ENCODE results near the gene MALT1.

The MALT1 gene

DNA sequence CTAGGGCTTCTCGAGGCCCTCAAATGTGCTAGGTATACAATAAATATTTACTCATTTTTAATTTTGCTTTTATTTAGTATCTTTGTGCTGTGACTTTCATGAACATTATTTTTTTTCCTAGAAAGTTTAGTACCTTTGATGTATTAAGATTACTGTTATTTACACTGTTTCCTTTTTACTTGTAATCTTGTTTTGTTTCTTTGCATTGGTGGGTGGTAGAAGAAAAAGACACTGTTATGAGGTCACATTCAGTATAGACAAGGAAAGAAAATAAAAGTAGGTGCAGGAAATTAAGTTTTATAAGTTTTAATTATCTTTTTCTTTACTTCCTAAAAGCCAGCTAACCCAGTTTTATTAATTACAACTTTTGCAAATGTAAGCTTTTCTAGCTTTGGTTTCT is 23.0 kb downstream of the MALT1 start:
- no peaks in the 10 kb centered on the region; the same call in 1 of the 2 replicates for H4K20me1 ChIP-seq (ENCODE audit: insufficient read depth, low read length)
- no peak overlapping the region for H3K9ac ChIP-seq (ENCODE audit: low read length)
- no peaks in the 10 kb centered on the region for H3K4me1 ChIP-seq (ENCODE audit: low read length)
- no peak overlapping the region for H3K27ac ChIP-seq (ENCODE audit: low read length)
- H3K36me3 ChIP-seq (replicated peaks; ENCODE audit: low read depth, low read length): peaks cover 39% of the 10 kb centered on the region
- no peaks in the 10 kb centered on the region for H3K9me3 ChIP-seq (ENCODE audit: insufficient read depth, low read length)
- TF ChIP-seq, protein P1, sequence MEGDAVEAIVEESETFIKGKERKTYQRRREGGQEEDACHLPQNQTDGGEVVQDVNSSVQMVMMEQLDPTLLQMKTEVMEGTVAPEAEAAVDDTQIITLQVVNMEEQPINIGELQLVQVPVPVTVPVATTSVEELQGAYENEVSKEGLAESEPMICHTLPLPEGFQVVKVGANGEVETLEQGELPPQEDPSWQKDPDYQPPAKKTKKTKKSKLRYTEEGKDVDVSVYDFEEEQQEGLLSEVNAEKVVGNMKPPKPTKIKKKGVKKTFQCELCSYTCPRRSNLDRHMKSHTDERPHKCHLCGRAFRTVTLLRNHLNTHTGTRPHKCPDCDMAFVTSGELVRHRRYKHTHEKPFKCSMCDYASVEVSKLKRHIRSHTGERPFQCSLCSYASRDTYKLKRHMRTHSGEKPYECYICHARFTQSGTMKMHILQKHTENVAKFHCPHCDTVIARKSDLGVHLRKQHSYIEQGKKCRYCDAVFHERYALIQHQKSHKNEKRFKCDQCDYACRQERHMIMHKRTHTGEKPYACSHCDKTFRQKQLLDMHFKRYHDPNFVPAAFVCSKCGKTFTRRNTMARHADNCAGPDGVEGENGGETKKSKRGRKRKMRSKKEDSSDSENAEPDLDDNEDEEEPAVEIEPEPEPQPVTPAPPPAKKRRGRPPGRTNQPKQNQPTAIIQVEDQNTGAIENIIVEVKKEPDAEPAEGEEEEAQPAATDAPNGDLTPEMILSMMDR (IDR thresholded peaks at IDR 0.05; ENCODE audit: low read depth, low read length): no peak
- no peak for TF ChIP-seq EZH2phosphoT487 (IDR thresholded peaks at IDR 0.05; ENCODE audit: low read depth)
- no peak overlapping the region for H3K4me2 ChIP-seq (ENCODE audit: low read length)
- H2AFZ ChIP-seq (ENCODE audit: low read depth, low read length): no peak overlapping the region
- 0 out of 2 replicates have a peak, but pooled peaks cover 2% of the 10 kb centered on the region for H3K79me2 ChIP-seq (ENCODE audit: low read length)
- H3K4me3 ChIP-seq (ENCODE audit: low read length): no peak overlapping the region
- no peaks in the 10 kb centered on the region for H3K27me3 ChIP-seq (ENCODE audit: low read depth, low read length)

- no peak for TF ChIP-seq EZH2phosphoT487 (IDR thresholded peaks at IDR 0.05; ENCODE audit: low read depth)
- Histone ChIP-seq H3K4me1 (ENCODE audit: low read length) (no peaks in the 10 kb centered on the region), H3K4me2 (ENCODE audit: low read length) (no peak overlapping the region), H3K4me3 (ENCODE audit: low read length) (no peak overlapping the region), H2AFZ (ENCODE audit: low read depth, low read length) (no peak overlapping the region), H4K20me1 (ENCODE audit: insufficient read depth, low read length) (no peaks in the 10 kb centered on the region), H3K9me3 (ENCODE audit: insufficient read depth, low read length) (no peaks in the 10 kb centered on the region), H3K9ac (ENCODE audit: low read length) (no peak overlapping the region), H3K27me3 (ENCODE audit: low read depth, low read length) (no peaks in the 10 kb centered on the region), H3K36me3 (replicated peaks; ENCODE audit: low read depth, low read length) (peaks cover 34% of the 10 kb centered on the region), H3K79me2 (ENCODE audit: low read length) (0 out of 2 replicates have a peak, but pooled peaks cover 2% of the 10 kb centered on the region), H3K27ac (ENCODE audit: low read length) (no peak overlapping the region)
Observed at GRCh38 chr18:58694720-58695468, 23.6 kb downstream of the MALT1 start.

DNA sequence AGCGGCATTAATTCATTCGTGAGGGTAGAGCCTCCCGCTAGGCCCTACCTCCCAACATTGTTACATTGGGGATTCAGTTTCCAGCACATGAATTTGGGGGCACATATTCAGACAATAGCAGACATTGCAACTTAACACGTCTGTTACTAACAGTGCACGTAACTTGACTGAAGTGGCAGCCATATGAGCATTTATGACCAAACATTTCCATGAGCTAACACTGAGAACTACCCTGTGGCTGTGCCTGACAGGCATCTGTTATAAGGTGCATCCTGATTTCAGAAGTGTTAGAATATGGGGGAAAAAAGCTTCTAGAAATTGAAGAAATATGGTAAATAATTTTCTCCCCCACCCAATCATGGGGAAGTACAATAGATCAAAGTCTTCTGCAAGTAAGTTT is 24.5 kb downstream of the MALT1 start:
- H3K4me2 ChIP-seq (ENCODE audit: low read length): no peak overlapping the region
- H3K36me3 ChIP-seq (replicated peaks; ENCODE audit: low read depth, low read length): peaks cover 31% of the 10 kb centered on the region
- H3K9ac ChIP-seq (ENCODE audit: low read length): no peak overlapping the region
- H3K4me1 ChIP-seq (ENCODE audit: low read length): no peaks in the 10 kb centered on the region
- no peak overlapping the region for H3K27ac ChIP-seq (ENCODE audit: low read length)
- H3K79me2 ChIP-seq (ENCODE audit: low read length): 0 out of 2 replicates have a peak, but pooled peaks cover 2% of the 10 kb centered on the region
- no peak overlapping the region for H3K4me3 ChIP-seq (ENCODE audit: low read length)
- H4K20me1 ChIP-seq (ENCODE audit: insufficient read depth, low read length): no peaks in the 10 kb centered on the region
- TF ChIP-seq EZH2phosphoT487 (IDR thresholded peaks at IDR 0.05; ENCODE audit: low read depth): no peak
- no peaks in the 10 kb centered on the region for H3K27me3 ChIP-seq (ENCODE audit: low read depth, low read length)
- H3K9me3 ChIP-seq (ENCODE audit: insufficient read depth, low read length): no peaks in the 10 kb centered on the region
- no peak overlapping the region for H2AFZ ChIP-seq (ENCODE audit: low read depth, low read length)

- Histone ChIP-seq H3K36me3 (replicated peaks; ENCODE audit: low read depth, low read length) (peaks cover 36% of the 10 kb centered on the region), H3K4me3 (ENCODE audit: low read length) (no peak overlapping the region), H3K4me1 (ENCODE audit: low read length) (no peaks in the 10 kb centered on the region), H3K9ac (ENCODE audit: low read length) (no peak overlapping the region), H3K27ac (ENCODE audit: low read length) (no peak overlapping the region), H3K79me2 (ENCODE audit: low read length) (0 out of 2 replicates have a peak, but pooled peaks cover 2% of the 10 kb centered on the region), H4K20me1 (ENCODE audit: insufficient read depth, low read length) (no peaks in the 10 kb centered on the region), H2AFZ (ENCODE audit: low read depth, low read length) (no peak overlapping the region), H3K27me3 (ENCODE audit: low read depth, low read length) (no peaks in the 10 kb centered on the region), H3K9me3 (ENCODE audit: insufficient read depth, low read length) (no peaks in the 10 kb centered on the region), H3K4me2 (ENCODE audit: low read length) (no peak overlapping the region)
- TF ChIP-seq EZH2phosphoT487 (IDR thresholded peaks at IDR 0.05; ENCODE audit: low read depth): no peak
- TF ChIP-seq, protein P1 (IDR thresholded peaks at IDR 0.05; ENCODE audit: low read depth, low read length): no peak
Observed at GRCh38 chr18:58697146-58697545, 25.9 kb downstream of the MALT1 start.

GRCh38 chr18:58698701-58699193 is 27.5 kb downstream of the MALT1 start:
- no peaks in the 10 kb centered on the region for H3K27me3 ChIP-seq (ENCODE audit: low read depth, low read length)
- no peak overlapping the region for H3K27ac ChIP-seq (ENCODE audit: low read length)
- no peaks in the 10 kb centered on the region for H3K4me1 ChIP-seq (ENCODE audit: low read length)
- H3K4me3 ChIP-seq (ENCODE audit: low read length): no peak overlapping the region
- no peak overlapping the region for H3K4me2 ChIP-seq (ENCODE audit: low read length)
- H3K36me3 ChIP-seq (replicated peaks; ENCODE audit: low read depth, low read length): peaks cover 36% of the 10 kb centered on the region
- TF ChIP-seq, protein P1 (IDR thresholded peaks at IDR 0.05; ENCODE audit: low read depth, low read length): no peak
- TF ChIP-seq EZH2phosphoT487 (IDR thresholded peaks at IDR 0.05; ENCODE audit: low read depth): no peak
- no peak overlapping the region for H3K9ac ChIP-seq (ENCODE audit: low read length)
- 0 out of 2 replicates have a peak, but pooled peaks cover 2% of the 10 kb centered on the region for H3K79me2 ChIP-seq (ENCODE audit: low read length)
- H4K20me1 ChIP-seq (ENCODE audit: insufficient read depth, low read length): no peaks in the 10 kb centered on the region
- H3K9me3 ChIP-seq (ENCODE audit: insufficient read depth, low read length): no peaks in the 10 kb centered on the region
- H2AFZ ChIP-seq (ENCODE audit: low read depth, low read length): no peak overlapping the region

Data from OCI-LY3 (cell line).